Hepatocyte (in vitro differentiated cells): Measurements from ENCODE around the gene ARHGAP1.

ENCODE experiments used
- EZH2 ChIP-seq: fragments of 200-600 bp; sonication (generic); IDR thresholded peaks from 2 replicates; pipeline ENCODE4 v1.6.1; 2016; ENCODE audit warnings: antibody characterized with exemption, mild to moderate bottlenecking, borderline replicate concordance
- TF ChIP-seq, protein P1 (sequence below): fragments of 200-600 bp; sonication (generic); IDR thresholded peaks from 2 replicates; pipeline ENCODE4 v1.5.1; 2016; ENCODE audit warnings: antibody characterized with exemption, mild to moderate bottlenecking; ENCODE audit not compliant: poor library complexity

DNA sequence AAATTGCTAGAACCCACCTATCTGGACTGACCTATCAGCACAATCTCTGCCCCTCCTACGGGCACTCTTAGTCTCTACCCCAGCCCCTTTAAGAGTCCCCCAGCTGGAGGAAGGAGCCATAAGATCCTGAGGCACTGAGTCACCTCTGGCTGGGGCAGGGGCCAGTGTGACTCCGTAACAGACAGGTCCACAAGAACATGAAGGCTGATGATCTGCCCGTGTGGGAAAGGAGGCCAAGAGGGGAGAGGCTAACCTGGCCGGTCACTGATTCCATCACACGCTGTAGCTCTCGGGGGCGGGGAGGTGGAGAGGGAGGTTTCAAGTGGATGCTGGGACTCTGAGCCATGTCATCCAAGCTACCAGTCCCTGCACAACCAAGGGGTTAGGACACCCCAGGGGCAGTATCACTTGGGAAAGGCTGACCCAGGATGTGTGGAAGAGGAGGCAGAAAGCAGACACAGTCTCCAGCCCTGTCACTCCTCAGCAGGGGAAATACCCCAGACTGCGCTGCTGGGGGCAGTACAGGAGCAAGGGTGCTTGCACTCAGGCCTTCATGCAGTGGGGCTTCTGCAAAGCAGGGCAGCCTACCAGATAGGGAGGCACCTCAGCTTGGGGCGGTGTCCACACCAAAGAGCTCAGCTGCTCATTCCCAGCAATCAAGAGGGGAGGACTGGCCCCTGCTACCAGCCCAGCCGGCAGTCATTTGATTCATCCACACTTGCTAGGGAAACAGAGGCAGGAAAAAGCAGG is 22.3 kb downstream of the ARHGAP1 start:
- TF ChIP-seq EZH2 = no peak
- TF ChIP-seq, protein P1, sequence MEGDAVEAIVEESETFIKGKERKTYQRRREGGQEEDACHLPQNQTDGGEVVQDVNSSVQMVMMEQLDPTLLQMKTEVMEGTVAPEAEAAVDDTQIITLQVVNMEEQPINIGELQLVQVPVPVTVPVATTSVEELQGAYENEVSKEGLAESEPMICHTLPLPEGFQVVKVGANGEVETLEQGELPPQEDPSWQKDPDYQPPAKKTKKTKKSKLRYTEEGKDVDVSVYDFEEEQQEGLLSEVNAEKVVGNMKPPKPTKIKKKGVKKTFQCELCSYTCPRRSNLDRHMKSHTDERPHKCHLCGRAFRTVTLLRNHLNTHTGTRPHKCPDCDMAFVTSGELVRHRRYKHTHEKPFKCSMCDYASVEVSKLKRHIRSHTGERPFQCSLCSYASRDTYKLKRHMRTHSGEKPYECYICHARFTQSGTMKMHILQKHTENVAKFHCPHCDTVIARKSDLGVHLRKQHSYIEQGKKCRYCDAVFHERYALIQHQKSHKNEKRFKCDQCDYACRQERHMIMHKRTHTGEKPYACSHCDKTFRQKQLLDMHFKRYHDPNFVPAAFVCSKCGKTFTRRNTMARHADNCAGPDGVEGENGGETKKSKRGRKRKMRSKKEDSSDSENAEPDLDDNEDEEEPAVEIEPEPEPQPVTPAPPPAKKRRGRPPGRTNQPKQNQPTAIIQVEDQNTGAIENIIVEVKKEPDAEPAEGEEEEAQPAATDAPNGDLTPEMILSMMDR = no peak
